ENCODE data around the gene MITF. TPM values are rescaled to one million over a fixed set of nuclear protein-coding genes. Genes with fewer than 3 reads are reported as not detected.

Gene MITF
- total RNA-seq, 1 donor from 2014 or later = 57.7 TPM

DNA sequence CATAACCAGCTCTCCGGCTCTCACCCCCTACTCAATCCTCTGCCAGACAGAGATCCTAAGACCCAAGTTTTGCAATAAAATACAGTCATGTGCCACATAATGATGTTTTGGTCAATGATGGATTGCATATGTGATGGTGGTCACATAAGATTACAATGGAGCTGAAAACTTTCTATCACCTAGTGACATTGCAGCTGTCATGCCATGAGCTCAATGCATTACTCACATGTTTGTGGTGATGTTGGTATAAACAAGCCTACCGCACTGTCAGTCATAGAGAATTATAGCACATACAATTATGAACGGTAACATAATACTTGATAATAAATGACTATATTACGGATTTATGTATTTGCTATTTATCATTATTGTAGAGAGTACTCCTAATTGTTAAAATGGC is 233.4 kb downstream of the MITF start:
- Histone ChIP-seq H3K9me3 (no peaks in the 10 kb centered on the region), H3K27ac (no peak overlapping the region), H3K27me3 (no peaks in the 10 kb centered on the region), H3K4me3 (no peak overlapping the region), H3K36me3 (no peaks in the 10 kb centered on the region), H3K4me1 (no peaks in the 10 kb centered on the region)
- intact Hi-C loops (cut with DNase I) = no loop called here
- no peak for TF ChIP-seq POLR2AphosphoS5 (IDR thresholded peaks at IDR 0.05; ENCODE audit: insufficient read depth in 1 of 2, low read depth in 1 of 2)
- no peak for TF ChIP-seq POLR2A (IDR thresholded peaks at IDR 0.05)
- TF ChIP-seq, protein P1, sequence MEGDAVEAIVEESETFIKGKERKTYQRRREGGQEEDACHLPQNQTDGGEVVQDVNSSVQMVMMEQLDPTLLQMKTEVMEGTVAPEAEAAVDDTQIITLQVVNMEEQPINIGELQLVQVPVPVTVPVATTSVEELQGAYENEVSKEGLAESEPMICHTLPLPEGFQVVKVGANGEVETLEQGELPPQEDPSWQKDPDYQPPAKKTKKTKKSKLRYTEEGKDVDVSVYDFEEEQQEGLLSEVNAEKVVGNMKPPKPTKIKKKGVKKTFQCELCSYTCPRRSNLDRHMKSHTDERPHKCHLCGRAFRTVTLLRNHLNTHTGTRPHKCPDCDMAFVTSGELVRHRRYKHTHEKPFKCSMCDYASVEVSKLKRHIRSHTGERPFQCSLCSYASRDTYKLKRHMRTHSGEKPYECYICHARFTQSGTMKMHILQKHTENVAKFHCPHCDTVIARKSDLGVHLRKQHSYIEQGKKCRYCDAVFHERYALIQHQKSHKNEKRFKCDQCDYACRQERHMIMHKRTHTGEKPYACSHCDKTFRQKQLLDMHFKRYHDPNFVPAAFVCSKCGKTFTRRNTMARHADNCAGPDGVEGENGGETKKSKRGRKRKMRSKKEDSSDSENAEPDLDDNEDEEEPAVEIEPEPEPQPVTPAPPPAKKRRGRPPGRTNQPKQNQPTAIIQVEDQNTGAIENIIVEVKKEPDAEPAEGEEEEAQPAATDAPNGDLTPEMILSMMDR (IDR thresholded peaks at IDR 0.05) = no peak
- DNase-seq (ENCODE audit: extremely low spot score in 2 of 2) = no peak

DNA sequence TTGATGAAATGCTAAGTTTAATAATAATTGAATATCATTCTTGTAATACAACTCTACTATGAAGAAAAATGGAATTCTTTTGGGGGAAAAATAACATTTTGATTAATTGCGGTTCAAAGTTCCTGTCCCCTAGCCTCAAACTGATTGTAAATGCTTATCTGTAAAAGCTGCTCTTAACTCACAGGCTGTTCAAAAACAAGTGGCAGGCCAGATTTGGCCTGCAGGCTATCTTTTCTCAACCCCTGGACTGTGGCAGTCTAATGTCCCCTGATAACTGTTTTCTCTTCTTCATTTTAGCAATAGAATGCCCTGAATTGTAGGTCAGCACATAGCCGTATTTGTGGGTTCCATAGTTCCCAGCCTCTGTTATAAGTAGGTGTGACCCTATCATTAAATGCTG is 236.8 kb downstream of the MITF start:
- no peak for DNase-seq (ENCODE audit: extremely low spot score in 2 of 2)
- Histone ChIP-seq H3K27me3 (no peaks in the 10 kb centered on the region), H3K4me3 (no peak overlapping the region), H3K4me1 (no peaks in the 10 kb centered on the region), H3K36me3 (no peaks in the 10 kb centered on the region), H3K9me3 (peaks cover 4% of the 10 kb centered on the region), H3K27ac (no peak overlapping the region)
- TF ChIP-seq POLR2A (IDR thresholded peaks at IDR 0.05) = no peak
- TF ChIP-seq, protein P1 (IDR thresholded peaks at IDR 0.05) = no peak
- no peak for TF ChIP-seq POLR2AphosphoS5 (IDR thresholded peaks at IDR 0.05; ENCODE audit: insufficient read depth in 1 of 2, low read depth in 1 of 2)
- intact Hi-C loops (cut with DNase I) = no loop called here

DNA sequence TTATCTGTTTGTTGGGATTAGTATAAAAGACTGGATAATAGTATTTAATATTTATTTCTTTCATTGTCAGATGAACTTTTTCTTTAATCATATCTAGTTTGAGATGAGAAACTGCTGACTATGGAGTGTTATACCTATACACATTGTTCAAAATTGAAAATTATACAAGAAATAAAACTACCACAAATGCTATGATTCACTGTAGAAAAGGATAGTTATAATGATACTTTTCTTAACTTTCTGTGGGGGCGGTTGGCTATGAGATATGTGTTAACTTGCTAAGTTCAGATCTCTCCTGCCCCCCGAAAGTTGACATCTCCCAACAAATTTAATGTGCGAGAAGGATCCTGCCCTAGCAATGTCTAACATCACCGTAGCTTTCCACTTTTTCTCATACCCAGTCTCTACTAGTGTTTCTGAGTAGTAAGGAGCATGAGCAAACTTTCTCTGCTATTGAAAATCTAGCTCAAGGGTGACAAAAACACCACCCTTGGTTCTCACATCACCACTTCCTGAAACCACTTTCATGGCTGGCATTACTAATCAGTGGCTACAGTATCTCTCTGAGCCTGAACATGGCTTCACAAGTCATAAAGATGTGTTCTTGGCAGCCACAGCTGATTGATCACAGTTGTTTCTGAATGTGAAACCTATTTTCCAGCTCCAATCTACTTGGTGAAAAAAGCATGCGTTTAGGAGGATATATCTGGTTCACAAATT is 244.4 kb downstream of the MITF start:
- Histone ChIP-seq H3K4me1 (peaks cover 5% of the 10 kb centered on the region), H3K27ac (no peak overlapping the region), H3K27me3 (no peaks in the 10 kb centered on the region), H3K36me3 (no peaks in the 10 kb centered on the region), H3K4me3 (no peak overlapping the region), H3K9me3 (peaks cover under 1% of the 10 kb centered on the region)
- no peak for DNase-seq (ENCODE audit: extremely low spot score in 2 of 2)
- intact Hi-C loops (cut with DNase I) = no loop called here
- TF ChIP-seq POLR2AphosphoS5 (IDR thresholded peaks at IDR 0.05; ENCODE audit: insufficient read depth in 1 of 2, low read depth in 1 of 2) = no peak
- TF ChIP-seq POLR2A (IDR thresholded peaks at IDR 0.05) = no peak
- TF ChIP-seq, protein P1 (IDR thresholded peaks at IDR 0.05) = no peak

GRCh38 chr3:69985266-69985665 is 246.0 kb downstream of the MITF start:
- H3K27ac ChIP-seq = no peak overlapping the region

DNA sequence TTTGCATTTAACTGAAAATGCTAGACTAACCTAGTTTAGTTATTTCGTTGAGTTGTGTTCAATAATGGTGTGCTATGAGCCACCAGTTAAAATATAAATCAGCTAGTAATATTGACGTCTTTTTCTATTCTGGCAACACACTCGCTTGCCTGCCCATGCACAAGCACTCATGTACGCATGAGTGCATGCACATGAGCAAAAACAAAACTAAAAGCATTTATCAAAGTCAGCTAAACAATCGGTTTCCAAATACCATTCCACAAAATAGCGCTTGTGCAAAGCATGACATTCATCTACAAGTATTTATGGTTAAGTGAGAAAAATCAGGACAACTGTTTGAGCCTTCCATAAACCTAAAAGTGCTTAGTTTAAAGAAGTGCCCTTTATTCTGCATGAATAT is 247.2 kb downstream of the MITF start:
- Histone ChIP-seq H3K4me1 (peaks cover 5% of the 10 kb centered on the region), H3K27me3 (no peaks in the 10 kb centered on the region), H3K27ac (no peak overlapping the region), H3K36me3 (no peaks in the 10 kb centered on the region), H3K9me3 (no peaks in the 10 kb centered on the region), H3K4me3 (no peak overlapping the region)
- no peak for DNase-seq (ENCODE audit: extremely low spot score in 2 of 2)
- no peak for TF ChIP-seq POLR2A (IDR thresholded peaks at IDR 0.05)
- TF ChIP-seq, protein P1 (IDR thresholded peaks at IDR 0.05) = no peak
- no peak for TF ChIP-seq POLR2AphosphoS5 (IDR thresholded peaks at IDR 0.05; ENCODE audit: insufficient read depth in 1 of 2, low read depth in 1 of 2)
- intact Hi-C loops (cut with DNase I) = no loop called here

More at GRCh38 chr3:69985266-69985665, 246.0 kb downstream of the MITF start:
- Histone ChIP-seq H3K4me3 (no peak overlapping the region), H3K27me3 (no peaks in the 10 kb centered on the region), H3K4me1 (peaks cover 5% of the 10 kb centered on the region), H3K36me3 (no peaks in the 10 kb centered on the region), H3K9me3 (no peaks in the 10 kb centered on the region)
- no peak for TF ChIP-seq POLR2A (IDR thresholded peaks at IDR 0.05)
- no peak for DNase-seq (ENCODE audit: extremely low spot score in 2 of 2)
- intact Hi-C loops (cut with DNase I) = no loop called here
